Measurements from ENCODE around the gene SART1.
"Not testable (repeated sequence)": the region's sequence is repeated elsewhere in the genome, so short reads cannot be mapped to it uniquely, and the experiment has no call there.

DNA sequence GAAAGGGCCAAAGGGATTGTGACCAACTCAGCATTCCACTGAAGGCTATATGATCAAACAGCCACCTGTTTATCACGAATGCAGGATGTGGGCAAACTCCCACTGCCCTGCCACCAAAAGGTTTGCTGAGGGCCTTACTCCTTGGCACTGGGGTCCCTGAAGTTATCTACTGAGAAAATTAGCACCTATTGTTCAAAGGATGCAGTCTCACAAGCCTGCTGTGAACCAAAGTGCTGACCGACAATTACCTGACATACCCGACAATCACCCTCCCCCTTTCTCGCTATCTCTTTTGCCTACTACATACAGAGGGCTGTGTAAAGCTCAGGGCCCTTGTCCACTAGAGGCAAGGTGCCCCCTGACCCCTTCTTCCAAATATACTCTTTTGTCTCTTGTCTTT, 48.5 kb downstream of the SART1 start:
- not testable (repeated sequence) for TF ChIP-seq MXI1 (conservative IDR thresholded peaks at IDR 0.05; ENCODE audit: poor library complexity, severe bottlenecking); POLR2AphosphoS5 (IDR thresholded peaks at IDR 0.05)
